H1 (cell line): ENCODE results near the gene ASCL2. TPM values are rescaled to one million over a fixed set of nuclear protein-coding genes. Genes with fewer than 3 reads are reported as not detected.

Source experiments
- CTCF ChIA-PET: fragments of 300-600 bp; sonication (Branson Sonifier 250); formaldehyde crosslinking; loops from one replicate; lab custom pipeline; 2021; ENCODE audit not compliant: partially characterized antibody; lab: Charles Lee
- POLR2A ChIA-PET: fragments of 300-600 bp; sonication (Branson Sonifier 250); formaldehyde crosslinking; loops from one replicate; lab custom pipeline; 2021; ENCODE audit warnings: inconsistent platforms; ENCODE audit not compliant: partially characterized antibody; lab: Charles Lee
- DNase-seq, 2 experiments: peaks; one replicate each; pipeline versions ENCODE4 v3.0.0 to v3.0.0-alpha.2; 2010 to 2022; ENCODE audit warnings: low spot score in 2 of 2, low read depth in 1 of 2, mixed read lengths in 1 of 2
- FAIRE-seq: peaks from 2 replicates; lab custom pipeline; 2011; peaks lifted over from hg19 to GRCh38; lab: Jason Lieb, UNC
- H2AFZ ChIP-seq: 2 replicates; pipeline ENCODE4 v1.8.1; 2012; ENCODE audit warnings: low read length, inconsistent platforms
- H2AK5ac ChIP-seq: 2 replicates; pipeline ENCODE4 v1.6.1; 2013; ENCODE audit warnings: low read depth, low read length
- H2BK120ac ChIP-seq: replicated peaks from 2 replicates; pipeline ENCODE3; 2013; ENCODE audit warnings: low read depth, low read length, inconsistent platforms
- H2BK12ac ChIP-seq: 2 replicates; pipeline ENCODE4 v1.6.1; 2013; ENCODE audit warnings: low read depth, low read length
- H2BK15ac ChIP-seq: 2 replicates; pipeline ENCODE4 v1.6.1; 2013; ENCODE audit warnings: low read length
- H2BK20ac ChIP-seq: 2 replicates; pipeline ENCODE4 v1.6.1; 2013; ENCODE audit warnings: low read length
- H2BK5ac ChIP-seq: 2 replicates; pipeline ENCODE4 v1.6.1; 2013; ENCODE audit warnings: low read depth, low read length
- H3K14ac ChIP-seq: 2 replicates; pipeline ENCODE4 v1.6.1; 2013; ENCODE audit warnings: inconsistent platforms; ENCODE audit not compliant: insufficient read length
- H3K18ac ChIP-seq: 2 replicates; pipeline ENCODE4 v1.6.1; 2013; ENCODE audit warnings: low read length; ENCODE audit errors: extremely low read depth
- H3K23ac ChIP-seq: 2 replicates; pipeline ENCODE4 v1.6.1; 2013; ENCODE audit warnings: inconsistent platforms; ENCODE audit not compliant: insufficient read length
- H3K23me2 ChIP-seq: 2 replicates; pipeline ENCODE4 v1.6.1; 2013; ENCODE audit warnings: low read depth, low read length
- H3K27ac ChIP-seq: 2 replicates; pipeline ENCODE4 v1.6.1; 2011; ENCODE audit warnings: low read depth, low read length, inconsistent platforms
- H3K27me3 ChIP-seq, 4 experiments: replicated peaks in 1 of 4; 1 replicate in 1 of 4; 2 replicates in 3 of 4; pipeline versions ENCODE4 v1.6.1 to v1.8.1; 2011 to 2013; ENCODE audit warnings: low read length in 3 of 4, mild to moderate bottlenecking in 3 of 4, inconsistent platforms in 2 of 4, mixed read lengths in 2 of 4, moderate library complexity in 1 of 4; ENCODE audit not compliant: control insufficient read depth in 3 of 4, insufficient read depth in 3 of 4; ENCODE audit errors: extremely low read depth in 1 of 4
- H3K36me3 ChIP-seq, 4 experiments: 2 replicates each; pipeline versions ENCODE4 v1.6.1 to v1.8.1; 2011 to 2013; ENCODE audit warnings: mild to moderate bottlenecking in 4 of 4, low read length in 3 of 4, moderate library complexity in 2 of 4, control low read depth in 1 of 4, inconsistent platforms in 1 of 4; ENCODE audit not compliant: insufficient read depth in 4 of 4, control insufficient read depth in 2 of 4
- H3K4ac ChIP-seq: replicated peaks from 2 replicates; pipeline ENCODE3; 2013; ENCODE audit warnings: low read length, low read depth, mixed read lengths, inconsistent platforms; ENCODE audit not compliant: insufficient read length
- H3K4me1 ChIP-seq, 4 experiments: replicated peaks in 1 of 4; 1 replicate in 1 of 4; 2 replicates in 3 of 4; pipeline versions ENCODE4 v1.6.1 to v1.8.1; 2011 to 2013; ENCODE audit warnings: low read length in 3 of 4, inconsistent platforms in 2 of 4, mixed read lengths in 1 of 4; ENCODE audit not compliant: insufficient read depth in 4 of 4, control insufficient read depth in 3 of 4
- H3K4me2 ChIP-seq, 2 experiments: 2 replicates each; pipeline versions ENCODE4 v1.6.1 to v1.8.1; 2011 to 2013; ENCODE audit warnings: low read depth in 2 of 2, low read length in 2 of 2, control low read depth in 1 of 2, inconsistent platforms in 1 of 2, mild to moderate bottlenecking in 1 of 2; ENCODE audit not compliant: insufficient read depth in 1 of 2
- H3K4me3 ChIP-seq, 4 experiments: fragments of 200-600, 300-600 bp in 1 of 4; sonication (generic), shearing (Covaris generic), sonication (Bioruptor Twin) in 1 of 4; 2 replicates each; pipeline versions ENCODE4 v1.5.1 to v1.8.1; 2011 to 2016; ENCODE audit warnings: low read length in 4 of 4, low read depth in 3 of 4, control low read depth in 2 of 4, inconsistent platforms in 2 of 4, mild to moderate bottlenecking in 2 of 4, mixed read lengths in 1 of 4, moderate library complexity in 1 of 4; ENCODE audit not compliant: insufficient read depth in 2 of 4; ENCODE audit errors: extremely low read depth in 1 of 4
- H3K56ac ChIP-seq: replicated peaks from 2 replicates; pipeline ENCODE3; 2013; ENCODE audit warnings: low read depth, mild to moderate bottlenecking, mixed read lengths, low read length, inconsistent platforms; ENCODE audit not compliant: insufficient read length
- H3K79me1 ChIP-seq: 2 replicates; pipeline ENCODE4 v1.6.1; 2013; ENCODE audit warnings: low read depth, low read length, control low read depth
- H3K79me2 ChIP-seq, 2 experiments: 2 replicates each; pipeline versions ENCODE4 v1.6.1 to v1.8.1; 2012 to 2013; ENCODE audit warnings: low read length in 2 of 2, mild to moderate bottlenecking in 2 of 2, inconsistent platforms in 1 of 2; ENCODE audit not compliant: insufficient read depth in 2 of 2, control insufficient read depth in 1 of 2
- H3K9ac ChIP-seq, 4 experiments: replicated peaks in 1 of 4; 1 replicate in 1 of 4; 2 replicates in 3 of 4; pipeline versions ENCODE4 v1.6.1 to v1.8.1; 2011 to 2013; ENCODE audit warnings: low read depth in 3 of 4, low read length in 3 of 4, control low read depth in 2 of 4, mild to moderate bottlenecking in 2 of 4, moderate library complexity in 2 of 4, inconsistent platforms in 1 of 4; ENCODE audit errors: extremely low read depth in 1 of 4
- H3K9me3 ChIP-seq, 2 experiments: 2 replicates each; pipeline versions ENCODE4 v1.6.1 to v1.8.1; 2012 to 2013; ENCODE audit warnings: mild to moderate bottlenecking in 2 of 2, moderate library complexity in 2 of 2, control low read depth in 1 of 2, inconsistent platforms in 1 of 2, low read depth in 1 of 2, low read length in 1 of 2, mixed read lengths in 1 of 2; ENCODE audit not compliant: insufficient read depth in 2 of 2
- H4K20me1 ChIP-seq, 2 experiments: replicated peaks in 1 of 2; 2 replicates each; pipeline versions ENCODE3 to v1.8.1; 2011 to 2013; ENCODE audit warnings: inconsistent platforms in 2 of 2, low read length in 2 of 2, mild to moderate bottlenecking in 1 of 2; ENCODE audit not compliant: insufficient read depth in 2 of 2, control insufficient read depth in 1 of 2
- H4K5ac ChIP-seq: 2 replicates; pipeline ENCODE4 v1.6.1; 2013; ENCODE audit warnings: low read length, low read depth, mixed read lengths, inconsistent platforms; ENCODE audit not compliant: insufficient read length
- H4K8ac ChIP-seq: 2 replicates; pipeline ENCODE4 v1.8.0; 2013; ENCODE audit warnings: mild to moderate bottlenecking, moderate library complexity, low read length, inconsistent platforms; ENCODE audit not compliant: insufficient read depth; ENCODE audit errors: extremely low read depth
- H4K91ac ChIP-seq: replicated peaks from 2 replicates; pipeline ENCODE3; 2013; ENCODE audit warnings: low read length, mixed read lengths, inconsistent platforms; ENCODE audit not compliant: insufficient read length
- CHD1 ChIP-seq: IDR thresholded peaks from 2 replicates; pipeline ENCODE4 v1.6.1; 2012; ENCODE audit warnings: low read depth, low read length, improper control_type of control experiment
- E2F6 ChIP-seq: IDR thresholded peaks from 2 replicates; pipeline ENCODE4 v1.6.1; 2012; ENCODE audit warnings: inconsistent platforms
- FOSL1 ChIP-seq: IDR thresholded peaks from 2 replicates; pipeline ENCODE4 v1.6.1; 2011; ENCODE audit warnings: mild to moderate bottlenecking, low read depth, low read length, moderate library complexity; ENCODE audit not compliant: insufficient read depth
- KDM4A ChIP-seq: IDR thresholded peaks from one replicate; pipeline ENCODE4 v1.7.1; 2012; ENCODE audit warnings: low read depth, mild to moderate bottlenecking, moderate library complexity, low read length, inconsistent platforms; ENCODE audit not compliant: severe bottlenecking
- NANOG ChIP-seq: IDR thresholded peaks from 2 replicates; pipeline ENCODE4 v1.6.1; 2011; ENCODE audit warnings: low read length, low read depth, mild to moderate bottlenecking, inconsistent platforms; ENCODE audit not compliant: insufficient read depth, poor library complexity, severe bottlenecking
- SUZ12 ChIP-seq: fragments of 200-600 bp; sonication (generic); IDR thresholded peaks from 2 replicates; pipeline ENCODE4 v1.6.1; 2012; ENCODE audit warnings: mild to moderate bottlenecking, inconsistent platforms, low read length, moderate library complexity, mixed read lengths
- TBP ChIP-seq: IDR thresholded peaks from 2 replicates; pipeline ENCODE4 v1.6.1; 2011; ENCODE audit warnings: low read depth, low read length, improper control_type of control experiment
- ZNF274 ChIP-seq: IDR thresholded peaks from 2 replicates; pipeline ENCODE4 v1.7.0; 2012; ENCODE audit warnings: low read length, borderline replicate concordance; ENCODE audit errors: extremely low read depth
- WGBS, 2 experiments: shearing (Covaris generic) in 1 of 2; methylation state at CpG; one replicate each; pipeline versions ENCODE4 v1.1.6 to v1.1.7; 2013 to 2015; ENCODE audit warnings: low lambda C conversion rate in 2 of 2, mixed read lengths in 2 of 2, inconsistent platforms in 1 of 2, low coverage in 1 of 2, missing lambda C conversion rate in 1 of 2; ENCODE audit not compliant: insufficient replicate concordance in 2 of 2, insufficient coverage in 1 of 2, insufficient read length in 1 of 2; ENCODE audit errors: extremely low coverage in 1 of 2, missing lambda C conversion rate in 1 of 2; 5-methylcytosine and 5-hydroxymethylcytosine counted together
- polyA plus RNA-seq, 7 experiments: library from polyadenylated mRNA; depleted of rRNA in 3 of 7; stranded (reverse) in 5 of 7; unstranded in 2 of 7; fragments of >200 nt in 5 of 7; fragments of 200-250 nt in 2 of 7; gene quantifications; 1 replicate in 5 of 7; 2 replicates in 1 of 7; 4 replicates in 1 of 7; pipeline versions ENCODE4 v1.2.1 to v1.2.3, GENCODE V29; 2011 to 2013; ENCODE audit warnings: missing spikeins in 2 of 7, mixed read lengths in 2 of 7
- total RNA-seq: library from RNA; stranded (reverse); fragmentation: NEBNext Ultra II Directional; extraction: Animal tissue kit (Norgen Biotek cat#: 25700); gene quantifications from 2 replicates; pipeline ENCODE4 v1.2.1, GENCODE V29; 2021
- TF ChIP-seq, protein P1 (sequence below): IDR thresholded peaks from 2 replicates; pipeline ENCODE4 v1.6.1; 2012; ENCODE audit warnings: low read length, inconsistent platforms

ASCL2 gene
- total and polyA plus RNA-seq, 2 of the 8 experiments (the other 6 are each of a cell fraction or from before 2014, with no cell fraction given), result 0.51 to 0.56 TPM

DNA sequence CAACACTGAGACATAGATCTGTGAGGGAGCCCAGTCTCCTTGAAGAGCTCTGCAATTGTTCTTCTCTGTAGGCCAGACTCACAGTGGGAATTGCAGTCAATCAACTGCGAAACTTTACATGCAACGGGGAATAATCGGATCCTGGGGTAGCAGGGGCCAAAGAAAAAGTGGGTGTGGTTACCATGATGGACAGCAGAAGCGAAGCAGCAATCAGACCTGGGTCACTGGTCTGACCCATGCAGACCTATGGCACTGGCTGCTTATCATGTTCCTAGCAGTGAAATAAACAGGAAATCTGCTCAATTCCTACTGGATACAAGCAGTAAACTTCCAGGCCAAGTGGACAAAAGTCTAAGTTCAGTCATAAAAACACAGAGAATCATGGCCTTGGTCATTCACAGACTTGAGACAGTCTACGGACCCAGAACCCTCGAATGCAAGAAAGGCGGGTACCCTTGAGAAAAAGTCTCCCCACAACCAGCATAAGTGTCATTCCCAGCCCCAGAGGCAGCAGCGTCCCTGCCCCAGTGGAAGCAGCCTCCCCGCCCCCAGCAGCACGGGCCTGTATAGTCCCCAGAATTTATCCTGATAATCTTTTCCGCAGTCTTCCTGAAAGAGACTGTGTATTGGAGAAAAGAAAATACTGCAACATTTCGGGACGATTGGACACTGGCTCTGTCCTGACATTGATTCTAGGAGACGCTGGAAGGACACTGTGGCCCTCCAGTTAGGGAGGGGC, 34.6 kb downstream of the ASCL2 start:
- no peak overlapping the region for H3K27ac ChIP-seq
- TF ChIP-seq E2F6 (no peak), KDM4A (no peak), TBP (no peak), CHD1 (no peak), SUZ12 (no peak), FOSL1 (no peak), ZNF274 (no peak), NANOG (no peak)
- TF ChIP-seq, protein P1, sequence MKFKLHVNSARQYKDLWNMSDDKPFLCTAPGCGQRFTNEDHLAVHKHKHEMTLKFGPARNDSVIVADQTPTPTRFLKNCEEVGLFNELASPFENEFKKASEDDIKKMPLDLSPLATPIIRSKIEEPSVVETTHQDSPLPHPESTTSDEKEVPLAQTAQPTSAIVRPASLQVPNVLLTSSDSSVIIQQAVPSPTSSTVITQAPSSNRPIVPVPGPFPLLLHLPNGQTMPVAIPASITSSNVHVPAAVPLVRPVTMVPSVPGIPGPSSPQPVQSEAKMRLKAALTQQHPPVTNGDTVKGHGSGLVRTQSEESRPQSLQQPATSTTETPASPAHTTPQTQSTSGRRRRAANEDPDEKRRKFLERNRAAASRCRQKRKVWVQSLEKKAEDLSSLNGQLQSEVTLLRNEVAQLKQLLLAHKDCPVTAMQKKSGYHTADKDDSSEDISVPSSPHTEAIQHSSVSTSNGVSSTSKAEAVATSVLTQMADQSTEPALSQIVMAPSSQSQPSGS, result no peak
- TF ChIP-seq, all 59 proteins: peak for 0
- H3K23ac ChIP-seq, result no peak overlapping the region
- H2BK15ac ChIP-seq, result no peak overlapping the region
- no peak overlapping the region for H4K8ac ChIP-seq
- H2BK12ac ChIP-seq, result no peak overlapping the region
- no peak overlapping the region for H3K4ac ChIP-seq
- H4K91ac ChIP-seq, result no peak overlapping the region
- H2AK5ac ChIP-seq, result no peak overlapping the region
- peaks cover 0 to 4% (median 2%) of the 10 kb centered on the region in 4 experiments; a peak in 2 of 7 replicates for H3K4me1 ChIP-seq
- DNase-seq (no peak), FAIRE-seq (no peak)
- no peak overlapping the region for H4K5ac ChIP-seq
- H2BK120ac ChIP-seq, result no peak overlapping the region
- H3K9me3 ChIP-seq, result no peaks in the 10 kb centered on the region; a peak in 1 of 4 replicates
- peaks cover 0 to 2% of the 10 kb centered on the region in 2 experiments for H4K20me1 ChIP-seq
- H3K18ac ChIP-seq, result no peak overlapping the region
- WGBS, 2 experiments, result 89% methylated on average over 14 of the region's 14 CpGs; no CpG with 5 or more reads in 1 of the 2 experiments
- no peak overlapping the region for H3K14ac ChIP-seq
- H2BK20ac ChIP-seq, result no peak overlapping the region
- no peak overlapping the region for H2BK5ac ChIP-seq
- ChIA-PET POLR2A (interaction anchor here (1.0 kb wide), 1 partner anchor 20 kb away, joined by 3 read pairs; no protein-coding TSS in a partner anchor), CTCF (interaction anchor here (0.5 to 1.6 kb wide), 5 partner anchors 9 to 63 kb away, joined by 3 to 4 read pairs (median 3); no protein-coding TSS in a partner anchor)
- H3K4me3 ChIP-seq, result no peak overlapping the region
- no peak overlapping the region for H3K9ac ChIP-seq
- no peak overlapping the region for H3K4me2 ChIP-seq
- 0 out of 7 replicates have a peak, but pooled peaks cover 0 to 2% (median under 1%) of the 10 kb centered on the region in 4 experiments for H3K27me3 ChIP-seq
- H3K56ac ChIP-seq, result no peak overlapping the region
- no peaks in the 10 kb centered on the region for H3K36me3 ChIP-seq
- no peaks in the 10 kb centered on the region for H3K23me2 ChIP-seq
- no peak overlapping the region for H2AFZ ChIP-seq
- no peaks in the 10 kb centered on the region for H3K79me1 ChIP-seq
- H3K79me2 ChIP-seq, result no peaks in the 10 kb centered on the region
